WERI-Rb-1 (cell line): ENCODE results near the gene GGNBP2.

Experiments
- DNase-seq: peaks from one replicate; pipeline ENCODE4 v3.0.0-alpha.2; 2020
- H3K27ac ChIP-seq: fragments of 250-450 bp; sonication (Bioruptor Pico); 2 replicates; pipeline ENCODE4 v1.5.1; 2020; ENCODE audit warnings: mild to moderate bottlenecking, moderate library complexity
- H3K27me3 ChIP-seq: fragments of 250-450 bp; sonication (Bioruptor Pico); 2 replicates; pipeline ENCODE4 v1.5.1; 2021; ENCODE audit warnings: mild to moderate bottlenecking, low read depth, moderate library complexity; ENCODE audit not compliant: insufficient read depth, severe bottlenecking
- H3K36me3 ChIP-seq: fragments of 250-450 bp; sonication (Bioruptor Pico); 2 replicates; pipeline ENCODE4 v1.5.1; 2020; ENCODE audit warnings: mild to moderate bottlenecking, moderate library complexity
- H3K4me3 ChIP-seq: 2 replicates; pipeline ENCODE4 v1.5.1; 2011; ENCODE audit warnings: low read depth, mild to moderate bottlenecking, control low read depth, low read length
- H3K9me3 ChIP-seq: fragments of 250-450 bp; sonication (Bioruptor Pico); 2 replicates; pipeline ENCODE4 v1.5.1; 2021; ENCODE audit warnings: mild to moderate bottlenecking, moderate library complexity; ENCODE audit not compliant: severe bottlenecking
- CTCF ChIP-seq: IDR thresholded peaks from 2 replicates; pipeline ENCODE4 v1.5.1; 2011; ENCODE audit warnings: low read depth, mild to moderate bottlenecking, control low read depth, inconsistent platforms, low read length

The GGNBP2 gene

GRCh38 chr17:36628576-36628975 is 83.9 kb downstream of the GGNBP2 start:
- H3K4me3 ChIP-seq, result no peak overlapping the region
- DNase-seq, result no peak
- no peaks in the 10 kb centered on the region for H3K9me3 ChIP-seq
- no peaks in the 10 kb centered on the region for H3K27me3 ChIP-seq
- TF ChIP-seq CTCF, result no peak
- H3K36me3 ChIP-seq, result no peaks in the 10 kb centered on the region
- no peak overlapping the region for H3K27ac ChIP-seq

GRCh38 chr17:36629252-36629847 is 84.6 kb downstream of the GGNBP2 start:
- Histone ChIP-seq H3K27me3 (no peaks in the 10 kb centered on the region), H3K4me3 (no peak overlapping the region), H3K36me3 (no peaks in the 10 kb centered on the region), H3K9me3 (no peaks in the 10 kb centered on the region), H3K27ac (no peak overlapping the region)
- peak; percentile 80 for DNase-seq
- TF ChIP-seq CTCF, result peak; percentile 95

GRCh38 chr17:36629970-36630502 is 85.3 kb downstream of the GGNBP2 start:
- no peak for DNase-seq
- no peak overlapping the region for H3K27ac ChIP-seq
- no peak for TF ChIP-seq CTCF
- no peak overlapping the region for H3K4me3 ChIP-seq
- H3K36me3 ChIP-seq, result no peaks in the 10 kb centered on the region
- no peaks in the 10 kb centered on the region for H3K27me3 ChIP-seq
- H3K9me3 ChIP-seq, result no peaks in the 10 kb centered on the region

- Histone ChIP-seq H3K36me3 (no peaks in the 10 kb centered on the region), H3K4me3 (no peak overlapping the region), H3K9me3 (no peaks in the 10 kb centered on the region), H3K27ac (no peak overlapping the region), H3K27me3 (no peaks in the 10 kb centered on the region)
- no peak for TF ChIP-seq CTCF
- no peak for DNase-seq
Measured at GRCh38 chr17:36631022-36631421, 86.3 kb downstream of the GGNBP2 start.

GRCh38 chr17:36632916-36633771 is 88.4 kb downstream of the GGNBP2 start:
- Histone ChIP-seq H3K4me3 (no peak overlapping the region), H3K27ac (no peak overlapping the region), H3K9me3 (no peaks in the 10 kb centered on the region), H3K36me3 (no peaks in the 10 kb centered on the region), H3K27me3 (no peaks in the 10 kb centered on the region)
- no peak for DNase-seq
- no peak for TF ChIP-seq CTCF
